Stimulated activated CD8-positive, alpha-beta memory T cell treated with anti-CD3 and anti-CD28 coated beads, Interleukin-7, amount 100 ng/mL, for 24 hours (primary cell): ENCODE data around the gene BTNL8.
"Not testable (repeated sequence)": the region's sequence is repeated elsewhere in the genome, so short reads cannot be mapped to it uniquely, and the experiment has no call there.

ENCODE experiments used
- DNase-seq: peaks from one replicate; pipeline ENCODE4 v3.0.0-alpha.2; 2020; ENCODE audit warnings: low read depth

Gene BTNL8

DNA sequence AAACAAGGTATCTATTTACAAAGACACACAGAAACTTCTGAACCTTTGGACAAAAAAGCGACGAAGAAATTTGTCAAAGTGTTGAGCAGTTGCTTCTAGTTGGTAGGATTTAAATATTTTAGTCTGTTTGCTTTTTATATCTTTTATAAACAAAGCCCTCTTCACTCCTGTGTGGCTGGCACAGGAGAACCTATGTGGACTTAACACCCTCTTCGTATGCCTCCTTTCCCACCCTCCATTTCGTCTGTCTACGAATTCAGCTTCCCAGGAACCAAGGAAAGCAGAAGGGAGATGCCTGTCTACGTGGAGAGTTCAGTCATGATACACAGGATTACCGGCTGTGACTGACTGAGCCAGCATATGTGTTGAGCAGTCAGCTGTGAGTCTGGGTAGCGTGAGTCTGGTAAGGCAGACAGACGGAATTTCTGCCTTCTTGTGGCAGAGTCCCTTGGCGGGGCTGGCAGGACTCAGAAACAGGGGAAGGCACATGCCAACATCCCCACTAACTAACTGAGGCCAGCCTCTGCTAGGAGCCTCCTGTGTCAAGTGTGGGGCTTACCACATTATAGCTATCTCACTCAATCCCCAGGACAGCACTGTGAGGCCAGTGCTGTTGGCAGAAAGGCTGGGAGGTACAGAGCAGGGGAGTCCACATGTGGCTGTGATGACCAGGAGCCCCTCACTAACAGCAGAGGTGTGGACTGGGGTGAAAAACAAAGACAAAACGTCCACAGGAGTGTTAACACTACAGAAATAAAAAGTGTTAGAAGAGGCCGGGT is 24.0 kb upstream of the BTNL8 start:
- DNase-seq = no peak

DNA sequence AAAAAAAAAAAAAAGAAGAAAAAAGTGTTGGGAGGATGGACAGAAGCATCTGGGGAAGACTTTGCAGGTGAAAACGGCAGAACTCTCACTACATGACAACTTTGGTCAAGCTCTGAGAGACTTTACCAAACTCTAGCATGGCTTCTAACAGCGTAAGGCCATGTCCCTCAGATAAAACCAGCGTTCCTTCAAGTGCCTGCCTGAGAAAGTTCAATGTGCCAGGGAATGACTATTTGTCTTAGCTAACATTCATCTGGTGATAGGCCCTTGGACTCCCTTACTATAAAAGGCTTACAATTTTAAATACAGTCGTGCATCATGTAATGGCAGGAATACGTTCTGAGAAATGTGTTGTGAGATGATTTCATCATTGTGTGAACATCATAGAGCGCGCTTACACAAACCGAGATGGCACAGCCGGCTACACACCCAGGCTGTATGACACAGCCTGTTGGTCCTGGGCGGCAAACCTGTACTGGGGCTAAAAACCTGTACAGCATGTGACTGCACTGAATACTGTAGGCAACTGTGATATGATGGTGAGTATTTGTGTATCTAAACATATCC is 23.0 kb upstream of the BTNL8 start:
- DNase-seq = no peak

DNA sequence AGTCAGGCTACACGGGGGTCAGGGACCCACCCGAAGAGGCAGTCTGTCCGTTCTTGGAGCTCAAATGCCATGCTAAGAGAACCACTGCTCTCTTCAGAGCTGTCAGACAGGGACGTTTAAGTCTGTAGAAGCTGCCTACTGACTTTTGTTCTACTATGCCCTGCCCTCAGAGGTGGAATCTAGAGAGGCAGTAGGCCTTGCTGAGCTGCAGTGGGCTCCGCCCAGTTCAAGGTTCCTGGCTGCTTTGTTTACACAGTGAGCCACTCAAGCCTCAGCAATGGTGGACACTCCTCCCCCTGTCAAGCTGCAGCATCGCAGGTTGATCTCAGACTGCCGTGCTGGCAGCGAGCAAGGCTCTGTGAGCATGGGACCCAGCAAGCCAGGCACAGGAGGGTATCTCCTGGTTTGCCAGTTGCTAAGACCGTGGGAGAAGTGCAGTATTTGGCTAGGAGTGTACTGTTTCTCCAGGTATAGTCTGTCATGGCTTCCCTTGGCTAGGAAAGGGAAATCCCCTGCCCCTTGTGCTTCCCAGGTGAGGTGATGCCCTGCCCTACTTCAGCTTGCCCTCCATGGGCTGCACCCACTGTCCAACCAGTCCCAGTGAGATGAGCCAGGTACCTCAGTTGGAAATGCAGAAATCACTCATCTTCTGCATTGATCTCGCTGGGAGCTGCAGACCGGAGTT is 13.0 kb upstream of the BTNL8 start:
- not testable (repeated sequence) for DNase-seq

DNA sequence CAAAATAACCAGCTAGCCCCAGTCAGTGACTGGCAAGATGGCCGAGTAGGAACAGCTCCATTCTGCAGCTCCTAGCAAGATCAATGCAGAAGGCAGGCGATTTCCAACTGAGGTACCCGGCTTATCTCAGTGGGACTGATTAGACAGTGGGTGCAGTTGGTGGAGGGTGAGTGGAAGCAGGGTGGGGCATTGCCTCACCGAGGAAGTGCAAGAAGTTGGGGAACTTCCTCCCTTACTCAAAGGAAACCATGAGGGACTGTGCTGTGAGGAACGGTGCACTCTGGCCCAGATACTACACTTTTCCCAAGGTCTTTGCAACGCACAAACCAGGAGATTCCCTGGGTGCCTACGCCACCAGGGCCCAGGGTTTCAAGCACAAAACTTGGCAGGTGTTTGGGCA is 9.6 kb upstream of the BTNL8 start:
- no peak for DNase-seq

DNA sequence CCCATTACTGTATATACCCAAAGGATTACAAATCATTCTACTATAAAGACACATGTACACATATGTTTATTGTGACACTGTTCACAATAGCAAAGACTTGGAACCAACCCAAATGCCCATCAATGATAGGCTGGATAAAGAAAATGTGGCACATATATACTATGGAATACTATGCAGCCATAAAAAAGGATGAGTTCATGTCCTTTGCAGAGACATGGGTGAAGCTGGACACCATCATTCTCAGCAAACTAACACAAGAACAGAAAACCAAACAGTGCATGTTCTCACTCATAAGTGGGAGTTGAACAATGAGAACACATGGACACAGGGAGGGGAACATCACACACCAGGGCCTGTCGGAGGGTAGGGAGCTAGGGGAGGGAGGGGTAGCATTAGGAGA is 3.6 kb upstream of the BTNL8 start:
- DNase-seq = not testable (repeated sequence)

DNA sequence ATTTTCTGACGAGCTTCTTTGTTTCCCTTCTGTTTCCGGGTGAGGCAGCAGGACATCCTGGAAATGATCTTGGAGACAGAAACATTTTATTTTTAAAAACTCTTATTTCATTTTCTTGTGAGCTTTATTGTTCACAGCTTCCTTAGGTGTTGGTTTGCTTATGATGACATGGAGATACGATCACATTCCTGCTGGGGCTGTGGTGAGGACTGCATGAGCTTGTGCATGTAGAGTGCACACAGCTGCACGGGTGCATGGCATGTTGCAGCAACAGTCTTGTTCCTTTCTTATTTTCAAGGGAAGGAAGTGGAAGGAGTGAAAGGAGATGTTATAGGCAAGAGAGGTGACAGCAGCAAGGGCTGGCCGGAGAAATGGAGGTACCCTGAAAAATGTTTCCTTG is 1.2 kb downstream of the BTNL8 start:
- no peak for DNase-seq

DNA sequence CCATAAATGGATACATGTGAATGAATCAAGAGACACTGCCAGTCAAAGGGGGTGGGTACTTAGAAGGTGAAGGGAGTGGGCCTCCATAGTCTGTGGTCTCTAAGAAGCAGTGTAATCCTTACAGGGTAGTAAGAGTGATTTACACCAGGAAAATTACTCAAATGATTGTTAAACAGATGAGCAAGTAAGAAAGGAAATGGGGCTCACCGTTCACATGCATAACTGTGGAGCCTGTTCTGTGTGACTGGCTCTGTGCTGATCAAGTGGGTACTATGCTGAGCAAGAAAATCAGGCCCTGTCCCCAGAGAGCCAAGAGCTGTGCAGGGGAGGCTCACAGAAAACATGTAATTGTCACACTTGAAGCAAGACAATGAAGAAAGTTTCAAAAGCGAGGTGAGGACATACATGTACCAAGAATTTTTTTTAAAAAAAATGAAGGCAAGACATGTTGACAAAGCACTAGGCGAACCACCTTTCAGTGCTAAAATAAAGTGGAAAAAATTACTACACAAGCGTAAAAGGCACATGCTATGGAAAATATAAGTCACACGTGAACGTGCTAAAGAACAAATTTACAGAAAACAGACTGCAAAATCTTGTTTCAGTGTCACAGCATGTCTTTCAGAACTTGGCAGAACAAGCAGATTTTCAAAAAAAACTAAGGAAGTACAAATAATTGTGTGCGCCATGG is 2.5 kb downstream of the BTNL8 start:
- DNase-seq = no peak

DNA sequence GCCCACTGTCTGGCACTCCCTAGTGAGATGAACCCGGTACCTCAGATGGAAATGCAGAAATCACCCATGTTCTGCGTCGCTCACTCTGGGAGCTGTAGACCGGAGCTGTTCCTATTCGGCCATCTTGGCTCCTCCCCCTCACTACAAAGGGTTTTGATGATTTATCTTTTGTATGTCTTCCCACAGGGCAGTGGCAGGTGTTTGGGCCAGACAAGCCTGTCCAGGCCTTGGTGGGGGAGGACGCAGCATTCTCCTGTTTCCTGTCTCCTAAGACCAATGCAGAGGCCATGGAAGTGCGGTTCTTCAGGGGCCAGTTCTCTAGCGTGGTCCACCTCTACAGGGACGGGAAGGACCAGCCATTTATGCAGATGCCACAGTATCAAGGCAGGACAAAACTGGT is 9.4 kb downstream of the BTNL8 start:
- DNase-seq = no peak

DNA sequence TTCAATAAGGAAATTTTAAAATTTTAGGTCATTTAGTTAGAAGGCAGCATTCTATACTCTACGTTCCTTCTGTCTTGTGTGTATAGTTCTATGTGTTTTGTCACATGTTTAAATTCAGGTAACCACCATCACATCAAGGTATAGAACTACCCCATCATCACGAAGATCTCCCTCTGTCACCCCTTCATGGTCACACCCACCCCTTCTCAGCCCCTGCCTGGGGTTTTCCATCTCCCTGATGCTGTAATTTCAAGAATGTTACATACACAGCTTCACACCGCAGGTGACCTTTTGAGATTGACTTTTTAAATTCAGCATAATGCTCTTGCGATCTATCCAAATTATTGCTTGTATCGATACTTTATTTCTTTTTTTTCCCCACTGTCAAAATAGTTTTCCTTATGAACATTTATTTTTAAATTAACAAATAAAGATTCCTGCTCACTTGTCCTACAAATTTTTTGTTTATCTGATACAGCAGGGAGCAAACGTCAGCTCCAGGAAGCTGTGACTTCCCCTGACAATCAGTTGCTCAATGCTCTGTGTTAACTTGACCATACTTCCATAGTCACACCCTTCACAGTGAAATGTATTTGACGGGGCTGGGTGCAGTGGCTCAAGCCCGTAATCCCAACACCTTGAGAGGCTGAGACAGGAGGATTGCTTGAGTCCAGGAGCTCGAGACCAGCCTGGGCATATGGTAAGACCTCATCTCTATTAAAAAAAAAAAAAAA is 10.2 kb downstream of the BTNL8 start:
- no peak for DNase-seq

DNA sequence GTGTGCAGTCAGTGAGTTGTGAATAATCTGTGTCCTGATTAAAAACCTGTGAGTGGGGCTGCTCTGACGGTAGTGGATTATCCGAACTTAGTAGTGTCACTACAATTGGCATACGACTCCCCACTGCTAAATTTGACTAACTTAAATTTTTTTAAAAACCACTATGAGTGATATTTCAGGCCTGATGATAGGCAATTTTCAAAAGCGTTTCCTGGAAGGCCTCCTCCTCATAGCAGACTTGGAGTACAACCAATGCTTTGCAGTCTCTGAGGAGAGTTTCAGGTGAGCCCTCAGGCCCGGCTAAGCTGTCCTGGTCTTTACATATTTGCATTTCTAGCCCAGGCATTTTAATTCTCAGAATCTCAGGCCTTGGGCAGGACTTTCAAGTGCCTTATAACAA is 10.8 kb downstream of the BTNL8 start:
- no peak for DNase-seq

DNA sequence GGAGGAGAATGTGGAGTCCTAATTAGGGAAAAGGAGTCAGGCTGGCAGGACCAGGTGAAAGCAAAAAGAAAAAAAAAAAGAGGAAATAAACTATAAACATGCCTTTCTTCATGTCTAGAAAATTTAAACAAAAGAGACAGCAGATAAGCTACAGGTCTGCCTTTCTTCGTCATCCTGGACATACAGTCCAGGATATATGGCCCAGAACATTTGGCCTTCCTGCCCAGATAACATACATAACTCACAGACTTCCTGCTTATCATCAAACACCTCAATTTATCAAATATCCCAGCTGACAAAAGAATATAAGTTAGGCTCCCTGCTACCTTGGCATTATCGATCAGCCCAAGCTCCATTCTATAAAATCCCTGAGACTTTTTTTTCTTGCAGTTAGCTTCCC is 11.2 kb downstream of the BTNL8 start:
- DNase-seq = no peak

DNA sequence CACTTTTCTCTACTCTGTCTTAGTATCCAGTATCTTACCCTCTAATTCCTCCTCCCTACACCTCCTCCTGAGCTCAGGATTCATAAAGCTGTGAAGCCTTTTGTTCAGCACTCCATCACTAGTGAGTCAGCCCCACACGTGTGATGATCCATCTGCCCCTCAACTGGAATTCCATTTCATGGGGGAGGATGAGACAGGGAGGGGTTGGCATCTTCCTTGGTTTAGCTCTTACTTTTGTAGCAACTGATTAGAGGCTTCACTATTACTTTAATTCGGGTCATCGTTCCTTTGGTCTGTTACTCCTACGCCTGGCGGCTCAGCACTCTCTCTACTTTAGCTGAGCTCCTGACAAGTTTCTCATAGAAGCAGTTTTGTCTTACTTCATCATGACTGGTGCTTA is 11.8 kb downstream of the BTNL8 start:
- DNase-seq = no peak

DNA sequence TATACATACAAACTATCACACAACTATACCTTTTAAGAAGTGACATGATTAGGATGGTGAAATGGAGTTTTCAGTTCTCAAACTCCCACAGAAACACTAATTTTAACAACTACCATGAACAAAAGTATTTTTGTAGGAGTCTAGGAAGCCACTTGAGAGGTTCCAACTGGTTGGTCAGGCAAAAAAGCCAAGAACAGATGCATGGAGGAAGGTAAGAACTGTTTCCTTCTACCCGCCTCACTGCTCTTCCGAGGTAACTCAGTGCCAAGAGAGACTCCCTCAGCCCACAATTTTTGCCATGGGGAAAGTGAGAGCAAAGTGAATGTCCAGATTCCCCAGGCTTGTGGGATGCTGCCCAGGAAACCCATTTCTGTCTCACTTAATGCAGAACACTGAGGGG is 15.7 kb downstream of the BTNL8 start:
- DNase-seq = no peak

DNA sequence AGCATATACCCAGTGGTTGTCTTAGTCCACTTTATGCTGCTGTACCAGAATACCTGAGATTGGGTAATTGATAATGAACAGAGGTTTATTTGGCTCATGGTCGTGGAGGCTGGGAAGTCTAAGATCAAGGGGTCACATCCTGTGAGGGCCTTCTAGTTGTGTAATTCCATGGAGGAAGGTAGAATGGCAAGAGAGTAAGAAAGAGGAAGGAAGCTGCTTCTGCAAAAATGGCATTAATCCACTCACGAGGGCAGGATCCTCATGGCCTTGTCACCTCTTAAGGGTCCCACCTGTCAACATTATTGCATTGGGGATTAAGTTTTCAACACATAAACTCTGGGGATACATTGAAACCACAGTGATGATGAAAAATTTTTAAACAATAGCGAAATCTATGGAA is 17.0 kb downstream of the BTNL8 start:
- no peak for DNase-seq

DNA sequence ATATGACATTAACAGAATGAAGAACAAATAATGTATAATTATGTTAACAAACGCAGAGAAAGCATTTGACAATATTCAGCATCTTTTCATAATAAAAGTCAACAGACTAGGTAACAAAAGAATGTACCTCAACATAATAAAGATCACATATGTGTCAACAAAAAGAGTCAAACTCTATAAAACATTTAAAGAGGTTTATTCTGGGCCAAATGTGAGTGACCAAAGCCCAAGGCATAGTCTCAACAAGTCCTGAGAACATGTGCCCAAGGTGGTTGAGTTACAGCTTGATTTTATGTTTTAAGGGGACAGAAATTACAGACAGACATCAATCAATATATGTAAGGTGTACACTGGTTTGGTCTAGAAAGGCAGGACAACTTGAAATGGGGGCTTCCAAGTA is 19.4 kb downstream of the BTNL8 start:
- no peak for DNase-seq

DNA sequence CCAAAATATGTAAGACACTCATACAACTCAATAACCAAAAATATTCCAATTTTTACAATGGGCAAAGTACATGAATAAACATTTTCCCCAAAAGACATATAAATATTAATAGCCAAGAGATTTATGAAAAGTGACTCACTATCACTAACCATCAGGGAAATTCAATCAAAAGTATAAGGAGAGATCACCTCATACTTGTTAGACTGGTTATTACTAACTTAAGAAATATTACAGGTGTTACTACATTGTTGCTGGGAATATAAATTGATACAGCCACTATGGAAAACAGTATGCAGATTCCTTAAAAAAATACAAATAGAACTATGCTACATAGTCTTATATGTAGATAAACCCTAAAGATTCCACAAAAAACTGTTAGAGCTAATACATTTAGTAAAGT is 21.8 kb downstream of the BTNL8 start:
- no peak for DNase-seq

DNA sequence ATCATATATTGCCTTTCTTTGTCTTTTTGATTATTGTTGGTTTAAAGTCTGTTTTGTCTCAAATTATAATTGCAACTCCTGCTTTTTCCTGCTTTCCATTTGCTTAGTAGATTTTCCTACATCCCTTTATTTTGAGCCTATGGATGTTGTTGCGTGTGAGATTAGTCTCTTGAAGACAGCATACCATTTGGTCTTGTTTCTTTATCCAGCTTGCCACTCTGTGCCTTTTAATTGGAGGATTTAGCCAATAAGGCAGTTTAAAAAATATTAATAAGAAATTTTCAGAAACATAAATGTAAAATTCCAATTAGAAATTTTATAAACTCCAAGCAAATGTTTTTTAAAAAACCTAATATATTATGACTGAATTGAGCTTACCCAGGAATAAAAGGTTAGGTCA is 24.0 kb downstream of the BTNL8 start:
- DNase-seq = no peak

DNA sequence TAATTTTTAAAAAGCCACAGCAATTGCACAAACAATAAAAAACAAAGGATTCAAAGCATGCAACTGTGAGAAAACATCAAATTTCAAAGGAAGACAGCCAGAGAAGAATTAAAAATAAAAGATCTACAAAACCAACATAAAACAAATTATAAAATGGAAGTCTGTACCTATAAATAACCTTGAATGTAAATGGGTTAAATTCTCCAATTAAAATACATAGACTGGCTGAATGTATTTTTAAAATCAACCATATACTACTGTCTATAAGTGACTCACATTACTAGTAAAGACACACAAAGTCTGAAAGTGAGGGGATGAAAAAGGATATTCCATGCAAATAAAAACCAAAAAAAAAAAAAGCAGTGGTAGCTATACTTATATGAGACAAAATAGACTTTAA is 33.7 kb downstream of the BTNL8 start:
- DNase-seq = no peak

DNA sequence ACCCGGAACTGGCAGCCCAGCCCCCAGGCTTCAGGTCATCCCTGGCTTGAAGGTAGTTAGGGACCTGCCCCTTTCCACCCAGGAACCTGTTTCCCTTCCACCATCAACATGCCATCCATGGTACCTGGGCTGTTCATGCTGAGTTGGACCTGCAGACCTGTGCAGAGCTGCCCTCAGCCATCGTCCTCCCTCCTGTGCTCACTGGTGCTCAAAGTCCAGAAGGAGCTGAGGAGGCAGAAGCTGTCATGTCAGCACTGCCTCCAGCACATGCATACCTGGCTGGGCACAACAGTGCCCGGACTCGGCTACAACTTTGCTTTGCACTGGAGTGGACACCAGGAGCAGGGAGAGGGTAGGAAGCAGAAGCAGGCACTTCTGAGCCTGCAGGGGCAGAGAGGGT is 36.2 kb downstream of the BTNL8 start:
- DNase-seq = no peak

DNA sequence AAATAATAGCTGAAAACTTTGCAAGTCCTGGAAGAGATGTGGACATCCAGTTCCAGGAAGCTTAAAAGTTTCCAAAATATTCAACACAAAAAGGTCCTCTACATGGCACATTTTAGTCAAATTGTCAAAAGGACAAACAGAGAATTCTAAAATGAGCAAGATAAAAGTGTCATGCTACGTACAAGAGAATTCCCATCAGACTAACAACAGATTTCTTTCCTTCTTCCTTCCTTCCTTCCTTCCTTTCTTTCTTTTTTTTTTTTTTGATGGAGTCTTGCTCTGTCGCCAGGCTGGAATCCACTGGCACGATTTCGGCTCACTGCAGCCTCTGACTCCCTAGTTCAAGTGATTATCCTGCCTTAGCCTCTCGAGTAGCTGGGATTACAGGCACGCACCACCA is 39.3 kb downstream of the BTNL8 start:
- DNase-seq = no peak

DNA sequence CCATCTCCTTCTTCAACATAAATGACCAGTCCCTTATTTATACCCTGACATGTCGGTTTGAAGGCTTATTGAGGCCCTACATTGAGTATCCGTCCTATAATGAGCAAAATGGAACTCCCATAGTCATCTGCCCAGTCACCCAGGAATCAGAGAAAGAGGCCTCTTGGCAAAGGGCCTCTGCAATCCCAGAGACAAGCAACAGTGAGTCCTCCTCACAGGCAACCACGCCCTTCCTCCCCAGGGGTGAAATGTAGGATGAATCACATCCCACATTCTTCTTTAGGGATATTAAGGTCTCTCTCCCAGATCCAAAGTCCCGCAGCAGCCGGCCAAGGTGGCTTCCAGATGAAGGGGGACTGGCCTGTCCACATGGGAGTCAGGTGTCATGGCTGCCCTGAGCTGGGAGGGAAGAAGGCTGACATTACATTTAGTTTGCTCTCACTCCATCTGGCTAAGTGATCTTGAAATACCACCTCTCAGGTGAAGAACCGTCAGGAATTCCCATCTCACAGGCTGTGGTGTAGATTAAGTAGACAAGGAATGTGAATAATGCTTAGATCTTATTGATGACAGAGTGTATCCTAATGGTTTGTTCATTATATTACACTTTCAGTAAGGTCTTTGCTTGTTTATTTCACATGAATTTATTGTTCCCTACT is 51.5 kb downstream of the BTNL8 start:
- DNase-seq = no peak

DNA sequence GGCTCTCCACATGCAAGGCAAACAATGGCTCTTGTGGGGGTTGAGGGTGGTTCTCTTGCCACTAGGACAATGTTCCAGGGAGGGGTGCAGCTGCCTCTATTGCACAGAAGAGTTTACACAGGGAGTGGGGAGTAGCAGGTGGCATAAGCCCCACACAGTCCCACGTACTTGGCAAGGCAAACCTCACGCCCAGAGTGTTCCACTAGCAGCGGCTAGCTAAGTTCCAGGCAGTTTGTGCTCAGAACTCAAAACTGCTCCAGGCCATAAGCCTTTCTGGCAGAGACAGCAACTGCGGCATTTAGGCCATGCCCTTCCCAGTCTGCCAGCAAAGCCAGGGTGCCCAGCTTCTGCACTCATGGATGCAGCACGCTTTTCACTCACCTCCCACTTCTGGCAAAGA is 60.7 kb downstream of the BTNL8 start:
- no peak for DNase-seq
